Measurements from ENCODE around the gene CCDC146.

GRCh38 chr7:77184990-77185389 is 62.6 kb downstream of the CCDC146 start:
- TF ChIP-seq CTCF (IDR thresholded peaks at IDR 0.05; ENCODE audit: poor library complexity) (no peak), EZH2 (IDR thresholded peaks at IDR 0.05; ENCODE audit: borderline replicate concordance) (no peak), EZH2phosphoT487 (IDR thresholded peaks at IDR 0.05; ENCODE audit: low read depth, severe bottlenecking, unreplicated experiment) (no peak)
